Measurements from ENCODE around the gene CMTM1. TPM values are rescaled to one million over a fixed set of nuclear protein-coding genes. Genes with fewer than 3 reads are reported as not detected.

Gene CMTM1
- total RNA-seq, 1 donor from 2014 or later = 8.4 TPM

- Mint-ChIP-seq H3K27me3 (peaks cover 20% of the 10 kb centered on the region), H3K9me3 (no peaks in the 10 kb centered on the region), H3K27ac (no peak within 1 kb of the TSS), H3K4me1 (ENCODE audit: unreplicated experiment) (peaks cover 14% of the 10 kb centered on the region), H3K4me3 (no peak within 1 kb of the TSS), H3K36me3 (peaks cover 6% of the 10 kb centered on the region)
- DNase-seq (ENCODE audit: extremely low spot score, unreplicated experiment) = no peak
- no peak for TF ChIP-seq CTCF (conservative IDR thresholded peaks at IDR 0.05)
These were observed 12.7 kb downstream of the CMTM1 start, which contains the start of gene CMTM2 for GRCh38 chr16:66578651-66579531. Gene CMTM2, plus strand, starts transcription at chr16:66579463. Its CDS starts 145 bp downstream, at chr16:66579608.

- Mint-ChIP-seq H3K36me3 (peaks cover 6% of the 10 kb centered on the region), H3K27me3 (peaks cover 20% of the 10 kb centered on the region), H3K4me3 (no peak overlapping the region), H3K9me3 (no peaks in the 10 kb centered on the region), H3K27ac (no peak overlapping the region), H3K4me1 (ENCODE audit: unreplicated experiment) (peaks cover 14% of the 10 kb centered on the region)
- no peak for TF ChIP-seq CTCF (conservative IDR thresholded peaks at IDR 0.05)
- DNase-seq (ENCODE audit: extremely low spot score, unreplicated experiment) = no peak
These were observed 14.5 kb downstream of the CMTM1 start for GRCh38 chr16:66580605-66581209.

- TF ChIP-seq CTCF (conservative IDR thresholded peaks at IDR 0.05) = no peak
- no peak overlapping the region for H3K27ac Mint-ChIP-seq
- no peak for DNase-seq (ENCODE audit: extremely low spot score, unreplicated experiment)
- peaks cover 6% of the 10 kb centered on the region for H3K36me3 Mint-ChIP-seq
- H3K4me3 Mint-ChIP-seq = no peak overlapping the region
- H3K9me3 Mint-ChIP-seq = no peaks in the 10 kb centered on the region
- H3K27me3 Mint-ChIP-seq = peaks cover 20% of the 10 kb centered on the region
- peaks cover 14% of the 10 kb centered on the region for H3K4me1 Mint-ChIP-seq (ENCODE audit: unreplicated experiment)
These were observed 15.2 kb downstream of the CMTM1 start for GRCh38 chr16:66581246-66581952.

- no peak for TF ChIP-seq CTCF (conservative IDR thresholded peaks at IDR 0.05)
- peaks cover 14% of the 10 kb centered on the region for H3K4me1 Mint-ChIP-seq (ENCODE audit: unreplicated experiment)
- no peak for DNase-seq (ENCODE audit: extremely low spot score, unreplicated experiment)
- no peaks in the 10 kb centered on the region for H3K9me3 Mint-ChIP-seq
- H3K4me3 Mint-ChIP-seq = no peak overlapping the region
- H3K27me3 Mint-ChIP-seq = no peaks in the 10 kb centered on the region
- H3K36me3 Mint-ChIP-seq = no peaks in the 10 kb centered on the region
- H3K27ac Mint-ChIP-seq = peak overlapping the region; percentile 39
These were observed 19.4 kb downstream of the CMTM1 start for GRCh38 chr16:66585481-66586239.
